ENCODE results near the gene ERCC4.

ERCC4 gene

DNA sequence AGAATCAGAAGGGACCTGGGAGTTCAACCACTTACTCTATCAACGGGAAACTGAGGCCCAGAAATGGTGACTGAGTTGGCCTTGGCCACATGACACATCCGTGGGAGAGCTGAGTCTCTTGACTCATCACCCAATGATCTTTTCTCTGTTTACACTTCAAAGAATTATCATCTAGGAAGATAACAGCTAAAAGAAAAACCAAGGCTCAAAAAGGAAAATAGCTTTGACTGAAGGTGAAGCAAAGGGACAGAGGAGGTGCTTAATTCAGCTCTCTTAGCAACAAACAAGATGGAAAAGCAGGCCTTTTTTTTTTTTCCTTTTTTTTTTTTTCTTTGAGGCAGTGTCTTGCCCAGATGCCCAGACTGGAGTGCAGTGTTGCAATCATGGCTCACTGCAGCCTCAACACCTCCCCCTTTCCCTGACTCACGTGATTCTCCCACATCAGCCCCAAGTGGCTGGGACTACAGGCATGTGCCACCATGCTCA, 16.7 kb downstream of the ERCC4 start:
- Histone ChIP-seq H3K9me3 (ENCODE audit: insufficient read depth, low read depth, low read length) (no peaks in the 10 kb centered on the region), H4K91ac (ENCODE audit: low read depth, low read length) (no peak overlapping the region), H2BK12ac (ENCODE audit: low read length) (no peak overlapping the region), H3K79me2 (ENCODE audit: control insufficient read depth, insufficient read depth, low read length, poor library complexity) (no peaks in the 10 kb centered on the region), H4K12ac (ENCODE audit: low read depth, low read length) (no peak overlapping the region), H2AFZ (ENCODE audit: insufficient read depth, low read length, poor library complexity) (no peak overlapping the region), H3K4me1 (ENCODE audit: control insufficient read depth in 1 of 2, insufficient read depth in 2 of 2, low read length in 2 of 2) (no peaks in the 10 kb centered on the region), H3K27ac (ENCODE audit: low read depth, low read length) (no peak overlapping the region), H3K4me3 (ENCODE audit: low read depth, low read length) (no peak overlapping the region), H3K4ac (ENCODE audit: low read depth, low read length) (no peak overlapping the region), H3K4me2 (ENCODE audit: low read length) (no peak overlapping the region), H3K23ac (ENCODE audit: low read length) (no peak overlapping the region), H3K18ac (ENCODE audit: low read length) (no peak overlapping the region), H2BK120ac (ENCODE audit: insufficient read depth, low read length, poor library complexity) (no peak overlapping the region), H3K27me3 (ENCODE audit: insufficient read depth, low read length) (no peaks in the 10 kb centered on the region), H2BK5ac (ENCODE audit: low read depth, low read length, poor library complexity) (no peak overlapping the region), H3K14ac (ENCODE audit: low read length) (no peak overlapping the region), H2AK5ac (ENCODE audit: low read length) (no peak overlapping the region), H3K79me1 (ENCODE audit: low read length) (no peaks in the 10 kb centered on the region), H4K8ac (ENCODE audit: low read depth, low read length) (no peak overlapping the region), H3K36me3 (ENCODE audit: control insufficient read depth in 1 of 2, insufficient read depth in 2 of 2, low read length in 2 of 2) (peaks cover 7 to 9% of the 10 kb centered on the region in 2 experiments), H3K9ac (ENCODE audit: low read length) (no peak overlapping the region)
- no CpG with 5 or more reads among the region's 3 CpGs for WGBS (ENCODE audit: extremely low coverage, insufficient coverage, insufficient read length)
- peak in 1 of 2 donors; percentile 28 for DNase-seq

DNA sequence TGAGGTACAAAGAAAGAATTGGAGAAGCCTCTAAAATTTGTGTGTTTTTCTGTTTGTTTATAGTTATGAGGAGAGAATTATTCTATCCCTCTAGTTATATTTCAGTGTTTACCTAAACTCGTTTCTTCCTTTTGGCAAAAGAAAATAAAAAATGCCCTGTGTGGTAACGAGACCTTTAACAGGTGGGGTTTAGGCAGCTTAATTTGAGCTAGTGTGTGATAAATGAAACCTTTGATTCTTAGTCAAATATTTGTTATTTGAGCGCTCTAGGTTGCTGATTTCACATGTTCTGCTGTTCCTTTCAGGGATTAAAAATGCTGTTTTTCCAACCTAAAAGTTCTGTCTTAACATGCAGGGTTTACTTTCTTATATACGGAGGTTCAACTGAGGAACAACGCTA, 17.5 kb downstream of the ERCC4 start:
- no peak overlapping the region for H3K18ac ChIP-seq (ENCODE audit: low read length)
- H3K14ac ChIP-seq (ENCODE audit: low read length): no peak overlapping the region
- no peak overlapping the region for H2BK120ac ChIP-seq (ENCODE audit: insufficient read depth, low read length, poor library complexity)
- H4K91ac ChIP-seq (ENCODE audit: low read depth, low read length): no peak overlapping the region
- H2BK5ac ChIP-seq (ENCODE audit: low read depth, low read length, poor library complexity): no peak overlapping the region
- no CpG with 5 or more reads among the region's 5 CpGs for WGBS (ENCODE audit: extremely low coverage, insufficient coverage, insufficient read length)
- no peaks in the 10 kb centered on the region for H3K27me3 ChIP-seq (ENCODE audit: insufficient read depth, low read length)
- no peak overlapping the region for H4K12ac ChIP-seq (ENCODE audit: low read depth, low read length)
- DNase-seq: no peak
- H3K79me2 ChIP-seq (ENCODE audit: control insufficient read depth, insufficient read depth, low read length, poor library complexity): no peaks in the 10 kb centered on the region
- no peak overlapping the region for H4K8ac ChIP-seq (ENCODE audit: low read depth, low read length)
- no peak overlapping the region for H3K4me2 ChIP-seq (ENCODE audit: low read length)
- no peak overlapping the region for H2AFZ ChIP-seq (ENCODE audit: insufficient read depth, low read length, poor library complexity)
- no peaks in the 10 kb centered on the region for H3K9me3 ChIP-seq (ENCODE audit: insufficient read depth, low read depth, low read length)
- peaks cover 5 to 8% of the 10 kb centered on the region in 2 experiments for H3K36me3 ChIP-seq (ENCODE audit: control insufficient read depth in 1 of 2, insufficient read depth in 2 of 2, low read length in 2 of 2)
- no peak overlapping the region for H3K27ac ChIP-seq (ENCODE audit: low read depth, low read length)
- H3K9ac ChIP-seq (ENCODE audit: low read length): no peak overlapping the region
- H2AK5ac ChIP-seq (ENCODE audit: low read length): no peak overlapping the region
- no peaks in the 10 kb centered on the region for H3K79me1 ChIP-seq (ENCODE audit: low read length)
- H3K4ac ChIP-seq (ENCODE audit: low read depth, low read length): no peak overlapping the region
- H3K4me1 ChIP-seq (ENCODE audit: control insufficient read depth in 1 of 2, insufficient read depth in 2 of 2, low read length in 2 of 2): no peaks in the 10 kb centered on the region
- no peak overlapping the region for H3K23ac ChIP-seq (ENCODE audit: low read length)
- H3K4me3 ChIP-seq (ENCODE audit: low read depth, low read length): no peak overlapping the region
- no peak overlapping the region for H2BK12ac ChIP-seq (ENCODE audit: low read length)

DNA sequence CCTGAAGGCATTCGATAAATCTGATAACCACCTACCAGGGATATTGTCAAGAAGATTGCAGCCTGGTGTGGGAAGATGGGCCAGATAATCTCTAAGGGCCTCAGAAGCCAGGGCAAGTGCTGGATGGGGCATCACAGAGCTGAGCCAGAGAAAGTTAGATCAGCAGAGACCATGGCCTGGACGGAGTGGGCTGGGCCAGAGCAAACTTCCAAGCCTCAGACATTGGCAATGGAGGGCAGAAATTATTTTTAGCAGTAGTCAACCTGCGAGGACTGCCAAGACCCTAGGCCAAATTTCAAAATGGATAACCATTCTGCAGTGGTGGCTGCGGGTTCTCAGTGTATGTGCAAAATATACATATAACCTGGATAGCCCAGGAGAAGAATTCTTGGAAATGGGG, 18.5 kb downstream of the ERCC4 start:
- Histone ChIP-seq H3K4me3 (ENCODE audit: low read depth, low read length) (no peak overlapping the region), H3K4me2 (ENCODE audit: low read length) (no peak overlapping the region), H3K14ac (ENCODE audit: low read length) (no peak overlapping the region), H4K91ac (ENCODE audit: low read depth, low read length) (no peak overlapping the region), H3K18ac (ENCODE audit: low read length) (no peak overlapping the region), H3K9me3 (ENCODE audit: insufficient read depth, low read depth, low read length) (no peaks in the 10 kb centered on the region), H2AK5ac (ENCODE audit: low read length) (no peak overlapping the region), H2BK12ac (ENCODE audit: low read length) (no peak overlapping the region), H3K23ac (ENCODE audit: low read length) (no peak overlapping the region), H2AFZ (ENCODE audit: insufficient read depth, low read length, poor library complexity) (no peak overlapping the region), H2BK120ac (ENCODE audit: insufficient read depth, low read length, poor library complexity) (no peak overlapping the region), H3K79me1 (ENCODE audit: low read length) (no peaks in the 10 kb centered on the region), H3K4me1 (ENCODE audit: control insufficient read depth in 1 of 2, insufficient read depth in 2 of 2, low read length in 2 of 2) (no peaks in the 10 kb centered on the region), H3K79me2 (ENCODE audit: control insufficient read depth, insufficient read depth, low read length, poor library complexity) (no peaks in the 10 kb centered on the region), H4K12ac (ENCODE audit: low read depth, low read length) (no peak overlapping the region), H3K27me3 (ENCODE audit: insufficient read depth, low read length) (no peaks in the 10 kb centered on the region), H2BK5ac (ENCODE audit: low read depth, low read length, poor library complexity) (no peak overlapping the region), H3K36me3 (ENCODE audit: control insufficient read depth in 1 of 2, insufficient read depth in 2 of 2, low read length in 2 of 2) (peaks cover 5 to 8% of the 10 kb centered on the region in 2 experiments), H3K9ac (ENCODE audit: low read length) (no peak overlapping the region), H3K27ac (ENCODE audit: low read depth, low read length) (no peak overlapping the region), H4K8ac (ENCODE audit: low read depth, low read length) (no peak overlapping the region), H3K4ac (ENCODE audit: low read depth, low read length) (no peak overlapping the region)
- peak; percentile 32 to 86 for DNase-seq
- no CpG with 5 or more reads among the region's 4 CpGs for WGBS (ENCODE audit: extremely low coverage, insufficient coverage, insufficient read length)

GRCh38 chr16:13939821-13940220, 19.9 kb downstream of the ERCC4 start:
- WGBS (ENCODE audit: extremely low coverage, insufficient coverage, insufficient read length): no CpG with 5 or more reads among the region's 5 CpGs
- Histone ChIP-seq H3K18ac (ENCODE audit: low read length) (no peak overlapping the region), H3K14ac (ENCODE audit: low read length) (no peak overlapping the region), H3K27me3 (ENCODE audit: insufficient read depth, low read length) (no peaks in the 10 kb centered on the region), H4K8ac (ENCODE audit: low read depth, low read length) (no peak overlapping the region), H3K27ac (ENCODE audit: low read depth, low read length) (no peak overlapping the region), H3K4me3 (ENCODE audit: low read depth, low read length) (no peak overlapping the region), H3K79me2 (ENCODE audit: control insufficient read depth, insufficient read depth, low read length, poor library complexity) (no peaks in the 10 kb centered on the region), H2BK5ac (ENCODE audit: low read depth, low read length, poor library complexity) (no peak overlapping the region), H3K23ac (ENCODE audit: low read length) (no peak overlapping the region), H3K4ac (ENCODE audit: low read depth, low read length) (no peak overlapping the region), H4K91ac (ENCODE audit: low read depth, low read length) (no peak overlapping the region), H3K4me1 (ENCODE audit: control insufficient read depth in 1 of 2, insufficient read depth in 2 of 2, low read length in 2 of 2) (no peaks in the 10 kb centered on the region), H3K79me1 (ENCODE audit: low read length) (no peaks in the 10 kb centered on the region), H2AK5ac (ENCODE audit: low read length) (no peak overlapping the region), H2BK12ac (ENCODE audit: low read length) (no peak overlapping the region), H3K9me3 (ENCODE audit: insufficient read depth, low read depth, low read length) (no peaks in the 10 kb centered on the region), H3K9ac (ENCODE audit: low read length) (no peak overlapping the region), H3K36me3 (ENCODE audit: control insufficient read depth in 1 of 2, insufficient read depth in 2 of 2, low read length in 2 of 2) (peaks cover 5 to 8% of the 10 kb centered on the region in 2 experiments), H4K12ac (ENCODE audit: low read depth, low read length) (no peak overlapping the region), H3K4me2 (ENCODE audit: low read length) (no peak overlapping the region), H2BK120ac (ENCODE audit: insufficient read depth, low read length, poor library complexity) (no peak overlapping the region), H2AFZ (ENCODE audit: insufficient read depth, low read length, poor library complexity) (no peak overlapping the region)
- DNase-seq: no peak

Measured in trophoblast cell (in vitro differentiated cells and primary cell).